ENCODE measurements around the gene COL5A1. TPM values are rescaled to one million over a fixed set of nuclear protein-coding genes. Genes with fewer than 3 reads are reported as not detected.

Gene COL5A1
- polyA plus RNA-seq, 1 donor (not counting 4 experiments of a cell fraction or from before 2014, with no cell fraction given): 3.1 TPM

GRCh38 chr9:134671341-134672113 is 29.9 kb downstream of the COL5A1 start:
- Histone ChIP-seq H3K27me3 (ENCODE audit: control insufficient read depth, extremely low read depth, insufficient read depth, low read length) (no peaks in the 10 kb centered on the region), H3K4me2 (ENCODE audit: control insufficient read depth, extremely low read depth, insufficient read depth, low read depth, low read length) (no peak overlapping the region), H4K20me1 (ENCODE audit: control insufficient read depth, extremely low read depth, insufficient read depth, low read length) (peaks cover 4% of the 10 kb centered on the region), H2AFZ (ENCODE audit: control insufficient read depth, low read length) (no peak overlapping the region), H3K9me1 (ENCODE audit: control insufficient read depth, extremely low read depth, insufficient read depth, low read length) (peaks cover 2% of the 10 kb centered on the region), H3K9ac (ENCODE audit: control insufficient read depth, extremely low read depth, insufficient read depth, low read length) (no peak overlapping the region), H3K79me2 (ENCODE audit: control insufficient read depth, insufficient read depth, low read length) (no peaks in the 10 kb centered on the region), H3K36me3 (ENCODE audit: control insufficient read depth in 2 of 2, extremely low read depth in 1 of 2, insufficient read depth in 2 of 2, low read length in 2 of 2) (no peaks in the 10 kb centered on the region), H3K4me3 (ENCODE audit: control insufficient read depth in 2 of 3, extremely low read depth in 1 of 3, insufficient read depth in 2 of 3, low read depth in 1 of 3, low read length in 3 of 3) (no peak overlapping the region), H3K27ac (ENCODE audit: control insufficient read depth, insufficient read depth, low read length) (no peak overlapping the region), H3K9me3 (ENCODE audit: control insufficient read depth, low read depth, low read length) (no peaks in the 10 kb centered on the region), H3K4me1 (ENCODE audit: control insufficient read depth, extremely low read depth, insufficient read depth, low read length) (peaks cover 24% of the 10 kb centered on the region)
- FAIRE-seq: no peak
- TF ChIP-seq, protein P1, sequence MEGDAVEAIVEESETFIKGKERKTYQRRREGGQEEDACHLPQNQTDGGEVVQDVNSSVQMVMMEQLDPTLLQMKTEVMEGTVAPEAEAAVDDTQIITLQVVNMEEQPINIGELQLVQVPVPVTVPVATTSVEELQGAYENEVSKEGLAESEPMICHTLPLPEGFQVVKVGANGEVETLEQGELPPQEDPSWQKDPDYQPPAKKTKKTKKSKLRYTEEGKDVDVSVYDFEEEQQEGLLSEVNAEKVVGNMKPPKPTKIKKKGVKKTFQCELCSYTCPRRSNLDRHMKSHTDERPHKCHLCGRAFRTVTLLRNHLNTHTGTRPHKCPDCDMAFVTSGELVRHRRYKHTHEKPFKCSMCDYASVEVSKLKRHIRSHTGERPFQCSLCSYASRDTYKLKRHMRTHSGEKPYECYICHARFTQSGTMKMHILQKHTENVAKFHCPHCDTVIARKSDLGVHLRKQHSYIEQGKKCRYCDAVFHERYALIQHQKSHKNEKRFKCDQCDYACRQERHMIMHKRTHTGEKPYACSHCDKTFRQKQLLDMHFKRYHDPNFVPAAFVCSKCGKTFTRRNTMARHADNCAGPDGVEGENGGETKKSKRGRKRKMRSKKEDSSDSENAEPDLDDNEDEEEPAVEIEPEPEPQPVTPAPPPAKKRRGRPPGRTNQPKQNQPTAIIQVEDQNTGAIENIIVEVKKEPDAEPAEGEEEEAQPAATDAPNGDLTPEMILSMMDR (optimal IDR thresholded peaks at IDR 0.05 in 1 of 3, IDR thresholded peaks at IDR 0.05 in 1 of 3, conservative IDR thresholded peaks at IDR 0.05 in 1 of 3; ENCODE audit: extremely low read depth in 1 of 3, insufficient read depth in 2 of 3, low read length in 3 of 3): no peak
- TF ChIP-seq EZH2 (IDR thresholded peaks at IDR 0.05; ENCODE audit: low read length): no peak
- dilution Hi-C loops (cut with MboI; ENCODE audit: extremely low pct_ligation_motif_present, low sequenced_read_pairs): no loop called here
- no peak for DNase-seq (ENCODE audit: low read depth, low spot score)

DNA sequence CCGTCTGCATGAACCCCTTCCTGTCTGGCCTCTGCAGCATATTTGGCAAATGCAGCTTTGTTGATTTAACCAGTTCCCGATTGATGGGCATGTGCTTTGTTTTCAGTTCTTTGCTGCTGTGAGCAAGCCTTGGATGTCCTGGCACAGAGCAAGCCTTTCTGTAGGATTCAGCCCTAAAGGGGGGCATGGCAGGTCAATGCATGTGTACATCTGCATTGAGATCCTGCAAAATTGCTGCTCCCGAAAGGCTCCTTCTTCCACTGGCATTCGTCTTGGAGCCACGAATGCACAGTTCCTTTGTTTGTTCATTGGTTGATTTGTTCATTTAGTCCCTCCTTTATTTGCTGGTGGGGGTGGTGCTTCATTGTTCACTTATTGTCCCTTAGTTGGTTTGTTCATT is 34.8 kb downstream of the COL5A1 start:
- TF ChIP-seq EZH2 (IDR thresholded peaks at IDR 0.05; ENCODE audit: low read length): no peak
- TF ChIP-seq, protein P1 (optimal IDR thresholded peaks at IDR 0.05 in 1 of 3, IDR thresholded peaks at IDR 0.05 in 1 of 3, conservative IDR thresholded peaks at IDR 0.05 in 1 of 3; ENCODE audit: extremely low read depth in 1 of 3, insufficient read depth in 2 of 3, low read length in 3 of 3): no peak
- Histone ChIP-seq H4K20me1 (ENCODE audit: control insufficient read depth, extremely low read depth, insufficient read depth, low read length) (no peaks in the 10 kb centered on the region), H2AFZ (ENCODE audit: control insufficient read depth, low read length) (no peak overlapping the region), H3K9me3 (ENCODE audit: control insufficient read depth, low read depth, low read length) (no peaks in the 10 kb centered on the region), H3K9me1 (ENCODE audit: control insufficient read depth, extremely low read depth, insufficient read depth, low read length) (no peaks in the 10 kb centered on the region), H3K27ac (ENCODE audit: control insufficient read depth, insufficient read depth, low read length) (no peak overlapping the region), H3K4me3 (ENCODE audit: control insufficient read depth in 2 of 3, extremely low read depth in 1 of 3, insufficient read depth in 2 of 3, low read depth in 1 of 3, low read length in 3 of 3) (no peak overlapping the region), H3K9ac (ENCODE audit: control insufficient read depth, extremely low read depth, insufficient read depth, low read length) (no peak overlapping the region), H3K79me2 (ENCODE audit: control insufficient read depth, insufficient read depth, low read length) (no peaks in the 10 kb centered on the region), H3K4me2 (ENCODE audit: control insufficient read depth, extremely low read depth, insufficient read depth, low read depth, low read length) (no peak overlapping the region), H3K4me1 (ENCODE audit: control insufficient read depth, extremely low read depth, insufficient read depth, low read length) (no peaks in the 10 kb centered on the region), H3K27me3 (ENCODE audit: control insufficient read depth, extremely low read depth, insufficient read depth, low read length) (no peaks in the 10 kb centered on the region), H3K36me3 (ENCODE audit: control insufficient read depth in 2 of 2, extremely low read depth in 1 of 2, insufficient read depth in 2 of 2, low read length in 2 of 2) (no peaks in the 10 kb centered on the region)
- dilution Hi-C loops (cut with MboI; ENCODE audit: extremely low pct_ligation_motif_present, low sequenced_read_pairs): no loop called here
- DNase-seq (ENCODE audit: low read depth, low spot score) (no peak), FAIRE-seq (no peak)
